Stomach (tissue), 4 donors: Measurements from ENCODE around the gene PDCD2L.

Experiments used
- POLR2A ChIP-seq, 4 donors: fragments of 450-650 bp; IDR thresholded peaks; one replicate each; pipeline ENCODE4 v1.6.1; 2016; ENCODE audit warnings: antibody characterized with exemption in 4 of 4, control low read depth in 2 of 4, mild to moderate bottlenecking in 1 of 4, moderate library complexity in 1 of 4
- POLR2AphosphoS5 ChIP-seq, 3 donors: sonication (generic); formaldehyde crosslinking; IDR thresholded peaks; one replicate each; pipeline ENCODE4 v1.6.1; 2016; ENCODE audit warnings: antibody characterized with exemption in 3 of 3
- TF ChIP-seq, protein P1 (sequence below), 7 experiments: fragments of 450-650 bp in 4 of 7; fragments of 200-600 bp in 3 of 7; sonication (generic) in 3 of 7; IDR thresholded peaks; one replicate each; pipeline ENCODE4 v1.5.1; 2016 to 2019; ENCODE audit warnings: antibody characterized with exemption in 7 of 7, control low read depth in 2 of 7, mild to moderate bottlenecking in 1 of 7

DNA sequence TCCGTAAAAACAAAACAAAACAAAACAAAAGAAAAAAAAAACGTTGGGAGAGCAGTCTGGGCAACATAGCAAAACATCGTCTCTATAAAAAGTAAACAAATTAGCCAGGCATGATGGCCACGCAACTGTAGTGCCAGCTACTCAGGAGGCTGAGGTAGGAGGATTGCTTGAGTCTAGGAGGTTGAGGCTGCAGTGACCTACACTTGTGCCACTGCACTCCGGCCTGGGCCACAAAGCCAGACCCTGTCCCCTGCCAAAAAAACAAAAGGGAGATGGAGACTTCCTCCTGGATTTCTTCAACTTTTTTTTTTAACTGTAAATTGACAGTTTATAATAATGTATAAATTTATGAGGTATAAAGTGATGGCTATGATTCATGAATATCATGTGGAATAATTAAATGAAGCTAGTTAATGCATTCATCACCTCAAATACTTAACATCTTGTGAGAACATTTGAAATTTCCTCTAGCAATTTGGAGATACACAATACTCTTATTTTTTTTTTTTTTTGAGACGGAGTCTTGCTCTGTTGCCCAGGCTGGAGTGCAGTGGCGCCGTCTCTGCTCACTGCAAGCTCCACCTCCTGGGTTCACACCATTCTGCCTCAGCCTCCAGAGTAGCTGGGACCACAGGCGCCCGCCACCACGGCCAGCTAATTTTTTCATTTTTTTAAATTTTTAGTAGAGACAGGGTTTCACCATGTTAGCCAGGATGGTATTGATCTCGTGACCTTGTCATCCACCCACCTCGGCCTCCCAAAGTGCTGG is 1.9 kb downstream of the PDCD2L start:
- TF ChIP-seq, protein P1, sequence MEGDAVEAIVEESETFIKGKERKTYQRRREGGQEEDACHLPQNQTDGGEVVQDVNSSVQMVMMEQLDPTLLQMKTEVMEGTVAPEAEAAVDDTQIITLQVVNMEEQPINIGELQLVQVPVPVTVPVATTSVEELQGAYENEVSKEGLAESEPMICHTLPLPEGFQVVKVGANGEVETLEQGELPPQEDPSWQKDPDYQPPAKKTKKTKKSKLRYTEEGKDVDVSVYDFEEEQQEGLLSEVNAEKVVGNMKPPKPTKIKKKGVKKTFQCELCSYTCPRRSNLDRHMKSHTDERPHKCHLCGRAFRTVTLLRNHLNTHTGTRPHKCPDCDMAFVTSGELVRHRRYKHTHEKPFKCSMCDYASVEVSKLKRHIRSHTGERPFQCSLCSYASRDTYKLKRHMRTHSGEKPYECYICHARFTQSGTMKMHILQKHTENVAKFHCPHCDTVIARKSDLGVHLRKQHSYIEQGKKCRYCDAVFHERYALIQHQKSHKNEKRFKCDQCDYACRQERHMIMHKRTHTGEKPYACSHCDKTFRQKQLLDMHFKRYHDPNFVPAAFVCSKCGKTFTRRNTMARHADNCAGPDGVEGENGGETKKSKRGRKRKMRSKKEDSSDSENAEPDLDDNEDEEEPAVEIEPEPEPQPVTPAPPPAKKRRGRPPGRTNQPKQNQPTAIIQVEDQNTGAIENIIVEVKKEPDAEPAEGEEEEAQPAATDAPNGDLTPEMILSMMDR (IDR thresholded peaks at IDR 0.05) = no peak
- no peak for TF ChIP-seq POLR2A (IDR thresholded peaks at IDR 0.05)
- no peak for TF ChIP-seq POLR2AphosphoS5 (IDR thresholded peaks at IDR 0.05)
